Spleen (tissue), 11 donors: Measurements from ENCODE around the gene PHTF2. TPM values are rescaled to one million over a fixed set of nuclear protein-coding genes. Genes with fewer than 3 reads are reported as not detected.

Experiments used
- DNase-seq: peaks from one replicate; pipeline ENCODE4 v3.0.0-alpha.2; 2020
- H3K27ac ChIP-seq, 8 donors: fragments of 200-600 bp; sonication (generic) in 7 of 8; 1 replicate in 4 of 8; 2 replicates in 4 of 8; pipeline versions ENCODE4 v1.5.0 to v1.8.0; 2016 to 2021; ENCODE audit warnings: inconsistent platforms in 4 of 8, mild to moderate bottlenecking in 4 of 8, moderate library complexity in 1 of 8
- H3K27me3 ChIP-seq, 7 donors: fragments of 200-600 bp; sonication (generic) in 6 of 7; replicated peaks in 1 of 7; 1 replicate in 4 of 7; 2 replicates in 3 of 7; pipeline versions ENCODE4 v1.5.0 to v1.8.0; 2016 to 2021; ENCODE audit warnings: inconsistent platforms in 3 of 7, mild to moderate bottlenecking in 1 of 7
- H3K36me3 ChIP-seq, 6 donors: fragments of 200-600 bp; sonication (generic) in 5 of 6; 1 replicate in 4 of 6; 2 replicates in 2 of 6; pipeline versions ENCODE4 v1.5.0 to v1.8.0; 2016 to 2021; ENCODE audit warnings: inconsistent platforms in 2 of 6
- H3K4me1 ChIP-seq, 6 donors: fragments of 200-600 bp; sonication (generic) in 5 of 6; 1 replicate in 3 of 6; 2 replicates in 3 of 6; pipeline versions ENCODE4 v1.5.0 to v1.8.0; 2016 to 2021; ENCODE audit warnings: inconsistent platforms in 3 of 6
- H3K4me3 ChIP-seq, 8 donors: fragments of 200-600 bp; sonication (generic) in 7 of 8; 1 replicate in 4 of 8; 2 replicates in 4 of 8; pipeline versions ENCODE4 v1.5.0 to v1.8.0; 2016 to 2021; ENCODE audit warnings: inconsistent platforms in 4 of 8, mild to moderate bottlenecking in 4 of 8, moderate library complexity in 2 of 8
- H3K9me3 ChIP-seq, 8 donors: fragments of 200-600 bp; sonication (generic) in 7 of 8; 1 replicate in 4 of 8; 2 replicates in 4 of 8; pipeline versions ENCODE4 v1.5.0 to v1.8.0; 2016 to 2021; ENCODE audit warnings: inconsistent platforms in 4 of 8
- CTCF ChIP-seq, 11 experiments: fragments of 200-600 bp in 7 of 11; fragments of 450-650 bp in 4 of 11; sonication (generic) in 4 of 11; IDR thresholded peaks in 8 of 11; conservative IDR thresholded peaks in 3 of 11; 1 replicate in 7 of 11; 2 replicates in 4 of 11; pipeline versions ENCODE4 v1.4.0 to v1.8.0; 2016 to 2021; ENCODE audit warnings: antibody characterized with exemption in 11 of 11, inconsistent platforms in 4 of 11, mild to moderate bottlenecking in 1 of 11
- POLR2A ChIP-seq, 3 donors: fragments of 450-650 bp; IDR thresholded peaks; one replicate each; pipeline ENCODE4 v1.5.1; 2017; ENCODE audit warnings: antibody characterized with exemption in 3 of 3, mild to moderate bottlenecking in 1 of 3
- POLR2AphosphoS5 ChIP-seq, 3 donors: sonication (generic); formaldehyde crosslinking; IDR thresholded peaks; one replicate each; pipeline ENCODE4 v1.5.1; 2017; ENCODE audit warnings: antibody characterized with exemption in 3 of 3
- WGBS, 5 donors: extraction: QIAGEN DNeasy Blood & Tissue Kit in 3 of 5; methylation state at CpG; one replicate each; pipeline versions ENCODE4 v1.1.5 to v1.1.7; 2013 to 2018; 5-methylcytosine and 5-hydroxymethylcytosine counted together
- intact Hi-C: fragments of 100-400 bp; cut with DNase I; formaldehyde crosslinking; loops from one replicate; pipeline ENCODE4 v1.15.0; 2023; ENCODE audit warnings: low total_unique reads
- polyA plus RNA-seq, 3 donors: library from polyadenylated mRNA; stranded (reverse); fragments of 200-250 nt; gene quantifications; one replicate each; pipeline ENCODE4 v1.2.1, GENCODE V29; 2013
- total RNA-seq, 7 donors: library from RNA; depleted of rRNA in 3 of 7; stranded (reverse); fragments of >200 nt in 3 of 7; fragmentation: NEBNext Ultra II Directional in 4 of 7; extraction: Animal tissue kit (Norgen Biotek cat#: 25700) in 4 of 7; gene quantifications; one replicate each; pipeline versions ENCODE4 v1.1.0 to v1.2.1, GENCODE V29; 2016 to 2021
- donor health status: healthy with polysubstance abuse.
- donor health status: DM: no; HTN: no; CAD: no; lungs with moderate emphysema.
- donor health status: DM: no; HTN: no; CAD: no.
- donor health status: Bipolar disorder and iron deficiency.
- donor health status: healthy.
- donor health status: DM: no; HTN: no; CAD: no.
- donor health status: DM: yes; HTN: yes; CAD: no.

PHTF2 gene
- total and polyA plus RNA-seq, 10 donors, result 13.3 to 47.7 (median 34.7) TPM

DNA sequence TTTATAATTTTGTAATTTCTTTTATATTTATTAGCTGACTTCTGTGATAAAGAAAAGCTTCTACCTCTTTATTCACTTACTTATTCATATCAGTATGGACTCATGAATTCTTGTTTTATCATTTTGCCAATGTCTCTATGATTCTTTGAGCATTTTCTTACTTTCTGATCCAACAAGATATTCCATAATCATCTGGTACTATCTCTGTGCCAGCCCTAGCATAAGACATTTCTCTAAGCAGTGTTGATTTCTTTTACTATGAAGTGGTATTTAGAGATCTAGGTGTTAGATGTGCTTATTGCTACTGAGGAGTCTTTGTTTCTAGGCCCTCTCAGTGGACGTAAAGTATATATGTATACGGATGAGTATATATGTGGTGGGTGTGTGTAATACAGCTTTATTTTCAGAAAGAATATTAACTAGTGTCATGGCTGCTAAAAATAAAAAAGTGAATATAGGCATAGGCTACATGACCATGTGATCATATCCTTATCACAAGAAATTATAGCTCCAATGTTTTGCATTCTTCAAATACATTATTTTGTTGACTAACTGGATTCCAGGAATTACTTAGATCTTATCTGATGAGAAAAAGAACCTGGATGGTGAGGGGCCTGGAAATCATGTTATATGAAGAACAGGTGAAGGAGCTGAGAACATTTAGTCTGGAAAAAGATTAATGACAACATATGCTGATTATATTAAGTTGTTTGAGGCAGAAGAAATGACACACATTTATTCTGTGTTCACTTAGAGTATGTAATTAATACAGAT is 13.1 kb downstream of the PHTF2 start:
- TF ChIP-seq POLR2AphosphoS5 (IDR thresholded peaks at IDR 0.05), result no peak
- TF ChIP-seq CTCF (IDR thresholded peaks at IDR 0.05 in 8 of 11, conservative IDR thresholded peaks at IDR 0.05 in 3 of 11), result no peak
- TF ChIP-seq POLR2A (IDR thresholded peaks at IDR 0.05), result no peak
- H3K27ac ChIP-seq, result no peak overlapping the region
- intact Hi-C loops, result no loop called here
- no peak for DNase-seq
- no peaks in the 10 kb centered on the region for H3K27me3 ChIP-seq
- peaks cover 0 to 34% (median 19%) of the 10 kb centered on the region in 6 donors for H3K4me1 ChIP-seq
- no peak overlapping the region for H3K4me3 ChIP-seq
- 94 to 97% (median 94%) methylated on average over 2 of the region's 2 CpGs for WGBS, 5 donors
- peaks cover 0 to 32% (median 23%) of the 10 kb centered on the region in 8 donors for H3K9me3 ChIP-seq
- peaks cover 0 to 8% (median 2%) of the 10 kb centered on the region in 6 donors for H3K36me3 ChIP-seq

DNA sequence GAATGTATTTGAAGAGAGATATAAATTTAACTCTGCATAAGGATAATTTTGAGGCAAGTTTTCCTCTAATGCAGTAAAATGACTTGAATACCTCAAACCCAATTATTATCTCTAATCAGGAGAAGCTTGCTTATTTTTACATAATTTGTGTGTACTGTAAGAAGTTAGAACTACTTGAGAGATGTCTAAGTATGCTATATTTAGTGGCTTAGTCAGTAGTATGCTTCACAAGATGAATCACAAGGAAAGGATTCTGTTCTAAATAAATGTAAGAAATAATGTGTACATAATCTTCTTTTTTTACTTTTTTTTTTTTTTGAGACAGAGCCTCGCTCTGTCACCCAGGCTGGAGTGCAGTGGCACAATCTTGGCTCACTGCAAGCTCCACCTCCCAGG is 13.7 kb downstream of the PHTF2 start:
- no peak for DNase-seq
- TF ChIP-seq CTCF (IDR thresholded peaks at IDR 0.05 in 8 of 11, conservative IDR thresholded peaks at IDR 0.05 in 3 of 11) (no peak), POLR2AphosphoS5 (IDR thresholded peaks at IDR 0.05) (no peak), POLR2A (IDR thresholded peaks at IDR 0.05) (no peak)
- Histone ChIP-seq H3K27me3 (no peaks in the 10 kb centered on the region), H3K36me3 (peaks cover 0 to 14% (median 7%) of the 10 kb centered on the region in 6 donors), H3K9me3 (peaks cover 0 to 32% (median 23%) of the 10 kb centered on the region in 8 donors), H3K4me3 (no peak overlapping the region), H3K27ac (no peak overlapping the region), H3K4me1 (peaks cover 0 to 34% (median 19%) of the 10 kb centered on the region in 6 donors)
- WGBS, 5 donors, result 88 to 100% (median 100%) methylated on average over 1 of the region's 1 CpG
- intact Hi-C loops, result no loop called here

DNA sequence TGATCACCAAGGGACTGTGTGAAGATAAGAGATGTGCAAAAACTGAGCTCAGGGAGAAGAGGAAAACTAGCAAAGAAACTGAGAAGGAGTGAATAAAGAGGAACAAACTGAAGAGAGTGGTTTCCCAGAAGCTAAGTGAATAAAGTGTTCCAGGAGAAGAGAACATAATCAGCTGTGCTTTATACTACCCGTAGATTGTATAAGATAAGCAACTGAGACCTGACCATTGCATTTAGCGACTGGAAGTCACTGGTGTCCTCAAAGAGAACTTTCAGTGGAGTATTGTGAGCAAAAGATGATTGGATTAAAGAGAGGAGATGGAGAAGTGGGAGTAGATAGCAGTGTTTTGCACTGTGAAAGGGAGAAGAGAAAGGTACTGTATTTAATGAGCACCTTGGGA is 14.6 kb downstream of the PHTF2 start:
- TF ChIP-seq CTCF (IDR thresholded peaks at IDR 0.05 in 8 of 11, conservative IDR thresholded peaks at IDR 0.05 in 3 of 11) (no peak), POLR2AphosphoS5 (IDR thresholded peaks at IDR 0.05) (no peak), POLR2A (IDR thresholded peaks at IDR 0.05) (no peak)
- DNase-seq, result no peak
- intact Hi-C loops, result no loop called here
- peaks cover 0 to 34% (median 19%) of the 10 kb centered on the region in 6 donors for H3K4me1 ChIP-seq
- peak overlapping the region in 2 of 8 donors; percentile 0 to 21 for H3K27ac ChIP-seq
- H3K27me3 ChIP-seq, result no peaks in the 10 kb centered on the region
- peaks cover 0 to 32% (median 23%) of the 10 kb centered on the region in 8 donors for H3K9me3 ChIP-seq
- no peak overlapping the region for H3K4me3 ChIP-seq
- 72 to 82% (median 75%) methylated on average over 2 of the region's 2 CpGs for WGBS, 5 donors
- H3K36me3 ChIP-seq, result peaks cover 0 to 23% (median 13%) of the 10 kb centered on the region in 6 donors

DNA sequence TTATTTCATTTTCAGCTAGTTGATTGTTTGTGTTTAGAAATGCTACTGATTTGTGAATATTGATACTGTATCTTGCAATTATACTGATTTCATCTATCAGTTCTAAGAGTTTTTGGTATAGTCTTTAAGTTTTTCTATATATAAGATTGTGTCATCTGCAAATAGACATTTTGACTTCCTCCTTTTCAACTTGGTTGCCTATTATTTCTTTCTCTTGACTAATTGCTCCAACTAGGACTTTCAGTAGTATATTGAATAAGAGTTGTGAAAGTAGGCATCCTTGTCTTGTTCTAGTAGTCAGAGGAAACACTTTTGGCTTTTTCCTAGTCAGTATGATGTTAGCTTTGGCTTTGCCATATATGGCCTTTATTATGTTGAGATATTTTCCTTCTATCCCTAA is 20.4 kb downstream of the PHTF2 start:
- no peaks in the 10 kb centered on the region for H3K27me3 ChIP-seq
- no peak overlapping the region for H3K27ac ChIP-seq
- H3K9me3 ChIP-seq, result peaks cover 15 to 68% (median 60%) of the 10 kb centered on the region in 8 donors
- TF ChIP-seq POLR2AphosphoS5 (IDR thresholded peaks at IDR 0.05) (no peak), POLR2A (IDR thresholded peaks at IDR 0.05) (no peak), CTCF (IDR thresholded peaks at IDR 0.05 in 8 of 11, conservative IDR thresholded peaks at IDR 0.05 in 3 of 11) (no peak)
- DNase-seq, result no peak
- H3K4me3 ChIP-seq, result no peak overlapping the region
- peaks cover 0 to 31% (median 7%) of the 10 kb centered on the region in 6 donors for H3K4me1 ChIP-seq
- peaks cover 0 to 58% (median 19%) of the 10 kb centered on the region in 6 donors for H3K36me3 ChIP-seq
- intact Hi-C loops, result no loop called here
